ENCODE measurements around the gene TMEM178A.

DNA sequence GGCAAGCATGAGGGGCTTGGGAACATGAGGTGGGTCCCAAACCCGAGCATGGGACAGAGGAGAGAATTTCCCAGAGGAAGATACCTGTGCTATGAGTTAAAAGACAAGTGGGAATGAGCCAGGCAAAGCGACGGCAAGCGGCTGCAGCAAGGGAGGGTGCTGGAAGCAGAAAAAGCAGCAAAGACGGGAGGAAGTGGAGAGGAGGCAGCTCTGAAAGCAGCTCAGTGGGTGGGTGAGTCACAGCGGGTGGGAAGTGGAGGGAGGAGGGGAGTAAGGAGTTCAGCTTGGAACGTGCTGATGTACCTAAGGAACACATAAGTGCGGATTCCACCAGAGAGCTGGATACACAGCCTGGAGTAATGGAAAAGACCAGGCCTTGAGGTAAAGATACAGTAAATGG, 71.9 kb downstream of the TMEM178A start:
- TF ChIP-seq POLR2AphosphoS5 (IDR thresholded peaks at IDR 0.05) = no peak
- no peak for TF ChIP-seq CTCF (IDR thresholded peaks at IDR 0.05)
- TF ChIP-seq POLR2A (IDR thresholded peaks at IDR 0.05) = no peak

Measured in sigmoid colon (tissue), 4 donors.